Suprapubic skin (tissue), 4 donors: ENCODE results near the gene EVA1A. TPM values are rescaled to one million over a fixed set of nuclear protein-coding genes. Genes with fewer than 3 reads are reported as not detected.

Source experiments
- DNase-seq, 2 donors: peaks; one replicate each; pipeline ENCODE4 v3.0.0-alpha.2; 2019; ENCODE audit warnings: low spot score in 2 of 2
- H3K27ac ChIP-seq: fragments of 200-600 bp; sonication (generic); one replicate; pipeline ENCODE4 v1.5.1; 2019
- H3K27me3 ChIP-seq: fragments of 200-600 bp; sonication (generic); one replicate; pipeline ENCODE4 v1.5.1; 2019
- H3K36me3 ChIP-seq: fragments of 200-600 bp; sonication (generic); one replicate; pipeline ENCODE4 v1.5.1; 2019
- H3K4me1 ChIP-seq: fragments of 200-600 bp; sonication (generic); one replicate; pipeline ENCODE4 v1.5.1; 2019
- H3K4me3 ChIP-seq: fragments of 200-600 bp; sonication (generic); one replicate; pipeline ENCODE4 v1.5.1; 2019; ENCODE audit warnings: mild to moderate bottlenecking
- H3K9me3 ChIP-seq: fragments of 200-600 bp; sonication (generic); one replicate; pipeline ENCODE4 v1.5.1; 2019
- EP300 ChIP-seq: sonication (generic); formaldehyde crosslinking; IDR thresholded peaks from one replicate; pipeline ENCODE4 v1.6.1; 2017; ENCODE audit warnings: antibody characterized with exemption
- POLR2A ChIP-seq, 2 donors: fragments of 450-650 bp; IDR thresholded peaks; one replicate each; pipeline ENCODE4 v1.6.1; 2017; ENCODE audit warnings: antibody characterized with exemption in 2 of 2, mild to moderate bottlenecking in 2 of 2, moderate library complexity in 2 of 2
- POLR2AphosphoS5 ChIP-seq, 3 donors: sonication (generic); formaldehyde crosslinking; IDR thresholded peaks; one replicate each; pipeline ENCODE4 v1.6.1; 2017; ENCODE audit warnings: antibody characterized with exemption in 3 of 3
- WGBS: methylation state at CpG from one replicate; pipeline ENCODE4 v1.1.5; 2018; 5-methylcytosine and 5-hydroxymethylcytosine counted together
- total RNA-seq, 4 donors: library from RNA; depleted of rRNA; stranded (reverse); fragments of >200 nt; gene quantifications; one replicate each; pipeline ENCODE4 v1.1.0, GENCODE V29; 2016
- TF ChIP-seq, protein P1 (sequence below), 2 donors: fragments of 200-600 bp in 1 of 2; fragments of 450-650 bp in 1 of 2; sonication (generic) in 1 of 2; IDR thresholded peaks; one replicate each; pipeline ENCODE4 v1.5.1; 2016 to 2019; ENCODE audit warnings: antibody characterized with exemption in 2 of 2, mild to moderate bottlenecking in 1 of 2, moderate library complexity in 1 of 2

The EVA1A gene
- total RNA-seq, 4 donors from 2014 or later, result 5.7 to 11.4 (median 7.9) TPM

DNA sequence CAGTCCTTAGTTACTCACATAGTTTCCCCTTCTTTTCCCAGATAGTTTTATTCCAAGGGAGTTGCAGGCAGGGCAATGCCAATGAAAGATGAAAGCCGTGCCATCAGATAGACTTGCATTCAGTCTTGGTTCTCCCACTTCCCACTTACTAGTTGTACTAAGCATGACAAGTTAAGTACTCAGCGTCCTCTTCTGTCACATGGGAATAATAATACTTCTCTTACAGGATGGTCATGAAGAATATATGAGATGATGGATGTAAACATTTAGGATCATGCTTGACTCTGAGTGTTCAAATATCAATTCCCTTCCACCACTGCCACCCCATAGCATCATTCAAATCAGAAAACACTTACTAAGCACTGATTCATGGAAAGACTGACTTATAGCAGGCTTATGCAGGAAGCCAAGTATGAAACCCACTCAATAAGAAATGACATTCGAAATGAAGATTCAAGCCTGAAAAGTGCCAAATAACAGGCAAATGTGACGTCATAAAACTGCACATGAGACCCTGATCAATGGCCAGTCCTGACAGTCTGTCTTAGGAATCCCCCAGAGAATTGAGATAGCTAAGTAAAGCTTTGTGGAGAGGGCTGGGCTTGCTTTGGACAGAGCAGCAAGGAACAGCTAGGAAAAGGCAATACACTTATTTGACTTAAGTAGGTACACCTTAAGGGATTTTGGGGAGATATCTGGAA lies 11.1 kb upstream of the EVA1A start:
- no peaks in the 10 kb centered on the region for H3K27me3 ChIP-seq
- H3K4me1 ChIP-seq, result peaks cover 11% of the 10 kb centered on the region
- H3K27ac ChIP-seq, result no peak overlapping the region
- no peak for DNase-seq
- 82% methylated on average over 4 of the region's 4 CpGs for WGBS
- no peaks in the 10 kb centered on the region for H3K36me3 ChIP-seq
- no peaks in the 10 kb centered on the region for H3K9me3 ChIP-seq
- TF ChIP-seq EP300 (no peak), POLR2A (IDR thresholded peaks at IDR 0.05) (no peak), POLR2AphosphoS5 (IDR thresholded peaks at IDR 0.05) (no peak)
- TF ChIP-seq, protein P1, sequence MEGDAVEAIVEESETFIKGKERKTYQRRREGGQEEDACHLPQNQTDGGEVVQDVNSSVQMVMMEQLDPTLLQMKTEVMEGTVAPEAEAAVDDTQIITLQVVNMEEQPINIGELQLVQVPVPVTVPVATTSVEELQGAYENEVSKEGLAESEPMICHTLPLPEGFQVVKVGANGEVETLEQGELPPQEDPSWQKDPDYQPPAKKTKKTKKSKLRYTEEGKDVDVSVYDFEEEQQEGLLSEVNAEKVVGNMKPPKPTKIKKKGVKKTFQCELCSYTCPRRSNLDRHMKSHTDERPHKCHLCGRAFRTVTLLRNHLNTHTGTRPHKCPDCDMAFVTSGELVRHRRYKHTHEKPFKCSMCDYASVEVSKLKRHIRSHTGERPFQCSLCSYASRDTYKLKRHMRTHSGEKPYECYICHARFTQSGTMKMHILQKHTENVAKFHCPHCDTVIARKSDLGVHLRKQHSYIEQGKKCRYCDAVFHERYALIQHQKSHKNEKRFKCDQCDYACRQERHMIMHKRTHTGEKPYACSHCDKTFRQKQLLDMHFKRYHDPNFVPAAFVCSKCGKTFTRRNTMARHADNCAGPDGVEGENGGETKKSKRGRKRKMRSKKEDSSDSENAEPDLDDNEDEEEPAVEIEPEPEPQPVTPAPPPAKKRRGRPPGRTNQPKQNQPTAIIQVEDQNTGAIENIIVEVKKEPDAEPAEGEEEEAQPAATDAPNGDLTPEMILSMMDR (IDR thresholded peaks at IDR 0.05), result no peak
- H3K4me3 ChIP-seq, result no peak overlapping the region

DNA sequence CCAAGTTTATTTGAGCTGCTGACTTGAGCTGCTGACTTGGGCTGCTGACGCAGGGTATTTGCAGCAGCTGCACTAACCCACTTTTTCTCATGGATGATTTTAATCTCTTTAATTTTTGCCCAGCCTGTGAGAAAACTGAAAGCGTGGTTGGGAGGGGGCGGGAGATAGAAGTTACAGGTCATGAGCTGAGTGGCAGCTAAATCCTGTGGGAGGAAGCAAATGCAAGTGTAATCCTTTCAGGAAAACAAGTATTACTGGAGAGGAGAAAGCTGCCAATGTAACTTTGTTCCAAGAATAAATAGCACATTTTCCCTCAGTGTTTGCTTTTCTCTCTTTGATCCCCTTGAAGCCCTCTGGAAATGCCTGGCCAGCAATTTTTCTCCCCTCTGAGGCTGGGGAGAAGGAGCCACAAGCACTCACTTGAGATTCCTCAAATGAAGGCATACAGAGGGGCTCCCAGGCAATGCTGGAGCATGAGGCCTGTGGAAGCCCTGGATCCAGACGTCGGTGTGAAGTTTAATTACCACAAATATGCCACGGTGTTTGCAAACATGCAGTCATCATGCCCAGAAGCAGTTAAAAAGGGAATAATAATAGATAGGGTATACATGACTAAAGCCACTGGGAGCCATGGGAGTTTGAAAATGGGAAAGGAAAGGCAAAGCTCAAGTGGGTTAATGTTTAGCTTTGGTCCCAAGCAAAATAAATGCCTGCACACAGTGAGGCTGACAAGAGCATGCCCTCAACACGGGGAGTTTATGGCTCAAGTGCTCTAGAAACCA lies 10.4 kb upstream of the EVA1A start:
- Histone ChIP-seq H3K4me1 (peaks cover 11% of the 10 kb centered on the region), H3K27me3 (no peaks in the 10 kb centered on the region), H3K27ac (peak overlapping the region; percentile 16), H3K4me3 (no peak overlapping the region), H3K36me3 (no peaks in the 10 kb centered on the region), H3K9me3 (no peaks in the 10 kb centered on the region)
- DNase-seq, result no peak
- WGBS, result 36% methylated on average over 7 of the region's 7 CpGs
- TF ChIP-seq POLR2A (IDR thresholded peaks at IDR 0.05) (no peak), EP300 (no peak), POLR2AphosphoS5 (IDR thresholded peaks at IDR 0.05) (no peak)
- TF ChIP-seq, protein P1 (IDR thresholded peaks at IDR 0.05), result no peak

DNA sequence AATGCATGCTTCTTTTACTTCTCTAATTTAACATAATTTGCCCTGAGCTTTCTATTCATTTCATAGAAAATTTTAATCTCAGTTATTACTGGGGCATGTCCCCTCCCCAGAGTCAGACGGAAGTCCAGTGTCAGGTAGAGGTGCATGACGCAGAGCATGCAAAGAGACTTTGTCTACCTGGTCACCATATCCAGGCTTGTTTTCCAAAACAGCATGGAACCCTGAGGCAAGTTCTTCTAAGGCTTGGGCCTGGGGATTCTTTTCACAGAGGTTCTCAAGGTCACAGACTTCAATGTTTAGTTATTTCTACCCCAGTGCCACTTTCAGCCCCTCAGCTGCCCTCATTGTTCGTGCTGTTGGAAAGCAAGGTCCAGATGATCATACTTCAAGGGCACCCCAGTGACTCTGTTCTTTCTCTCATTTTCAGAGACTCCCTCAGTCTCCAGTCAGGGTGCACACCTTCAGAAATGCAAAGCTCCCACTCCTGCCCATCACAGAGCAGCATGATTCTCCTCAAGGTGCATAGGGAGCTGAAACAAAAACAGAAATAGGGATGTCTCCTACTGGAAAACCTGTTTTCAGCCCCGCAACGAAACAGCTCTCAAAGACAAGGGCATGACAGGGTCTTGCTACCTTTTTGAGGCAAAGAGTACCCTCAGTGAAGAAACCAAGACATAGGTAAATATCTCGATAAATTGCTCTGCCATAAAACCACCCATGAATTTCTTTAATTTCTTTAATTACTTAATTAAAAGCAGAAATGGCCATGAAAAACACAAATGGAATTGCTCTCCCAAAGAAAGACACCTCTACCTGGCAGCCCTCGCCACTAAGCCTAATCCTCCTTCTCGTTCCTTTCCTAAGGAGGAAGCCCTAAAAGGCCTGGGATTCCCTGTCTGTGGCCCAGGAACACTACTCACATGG lies 9.5 kb upstream of the EVA1A start:
- Histone ChIP-seq H3K4me3 (no peak overlapping the region), H3K36me3 (no peaks in the 10 kb centered on the region), H3K4me1 (peaks cover 11% of the 10 kb centered on the region), H3K27me3 (no peaks in the 10 kb centered on the region), H3K27ac (peak overlapping the region; percentile 16), H3K9me3 (no peaks in the 10 kb centered on the region)
- WGBS, result 75% methylated on average over 8 of the region's 8 CpGs
- no peak for DNase-seq
- TF ChIP-seq POLR2AphosphoS5 (IDR thresholded peaks at IDR 0.05) (no peak), POLR2A (IDR thresholded peaks at IDR 0.05) (no peak), EP300 (no peak)
- TF ChIP-seq, protein P1 (IDR thresholded peaks at IDR 0.05), result no peak

DNA sequence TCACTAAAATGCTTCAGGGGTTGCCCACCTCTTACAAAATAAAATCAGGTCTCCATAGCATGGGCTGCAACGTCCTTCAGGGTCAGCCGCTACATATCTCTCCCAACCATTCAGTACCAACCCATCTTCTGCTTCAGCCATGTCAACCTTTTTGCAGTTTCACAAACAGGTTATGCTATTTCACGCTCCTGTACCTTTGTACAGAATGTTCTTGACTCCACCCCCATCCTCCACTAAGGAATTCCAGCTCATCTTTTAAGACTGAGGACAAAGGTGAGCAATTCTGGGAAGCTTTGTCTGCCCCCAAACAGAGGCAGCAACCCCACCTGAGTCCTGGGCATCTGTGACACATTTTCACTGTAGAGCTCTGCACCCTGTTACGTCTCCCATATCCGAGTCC lies 8.8 kb upstream of the EVA1A start:
- no peak for TF ChIP-seq POLR2AphosphoS5 (IDR thresholded peaks at IDR 0.05)
- TF ChIP-seq, protein P1 (IDR thresholded peaks at IDR 0.05), result no peak
- TF ChIP-seq POLR2A (IDR thresholded peaks at IDR 0.05), result no peak
- TF ChIP-seq EP300, result no peak
- H3K4me3 ChIP-seq, result no peak overlapping the region
- no peak for DNase-seq
- 90% methylated on average over 5 of the region's 5 CpGs for WGBS
- no peak overlapping the region for H3K27ac ChIP-seq
- no peaks in the 10 kb centered on the region for H3K36me3 ChIP-seq
- no peaks in the 10 kb centered on the region for H3K9me3 ChIP-seq
- peaks cover 11% of the 10 kb centered on the region for H3K4me1 ChIP-seq
- no peaks in the 10 kb centered on the region for H3K27me3 ChIP-seq
